Endothelial cell of umbilical vein (primary cell): ENCODE results near the gene GLRX.

Source experiments
- CTCF ChIP-seq, 2 donors: IDR thresholded peaks; 1 replicate in 1 of 2; 2 replicates in 1 of 2; pipeline ENCODE4 v1.5.1; 2011; ENCODE audit warnings: low read length in 2 of 2, mild to moderate bottlenecking in 2 of 2, moderate library complexity in 2 of 2, control low read depth in 1 of 2, inconsistent platforms in 1 of 2, low read depth in 1 of 2; ENCODE audit not compliant: insufficient read depth in 1 of 2; ENCODE audit errors: extremely low read depth in 1 of 2
- EZH2 ChIP-seq: IDR thresholded peaks from 2 replicates; pipeline ENCODE4 v1.6.1; 2012; ENCODE audit warnings: borderline replicate concordance, low read depth, mild to moderate bottlenecking, moderate library complexity, low read length, inconsistent platforms; ENCODE audit not compliant: severe bottlenecking
- GATA2 ChIP-seq: IDR thresholded peaks from 2 replicates; pipeline ENCODE4 v1.7.0; 2011; ENCODE audit warnings: low read depth, mild to moderate bottlenecking, moderate library complexity, mixed read lengths, low read length; ENCODE audit not compliant: insufficient read length, insufficient read depth

- no peak for TF ChIP-seq CTCF (IDR thresholded peaks at IDR 0.05; ENCODE audit: extremely low read depth in 1 of 2, insufficient read depth in 1 of 2, low read depth in 1 of 2, low read length in 2 of 2)
- no peak for TF ChIP-seq EZH2
- TF ChIP-seq GATA2, result no peak
Observed at GRCh38 chr5:95780597-95780996, 41.9 kb downstream of the GLRX start.
